HG03439 (cell line): ENCODE measurements around the gene SLC17A9.
"Not testable (repeated sequence)": the region's sequence is repeated elsewhere in the genome, so short reads cannot be mapped to it uniquely, and the experiment has no call there.

ENCODE experiments used
- ATAC-seq: cut with Tn5 transposase; IDR thresholded peaks from one replicate; pipeline ENCODE4 v1.9.1; 2021; ENCODE audit warnings: mild to moderate bottlenecking, moderate library complexity; ENCODE audit not compliant: unreplicated experiment

SLC17A9 gene

DNA sequence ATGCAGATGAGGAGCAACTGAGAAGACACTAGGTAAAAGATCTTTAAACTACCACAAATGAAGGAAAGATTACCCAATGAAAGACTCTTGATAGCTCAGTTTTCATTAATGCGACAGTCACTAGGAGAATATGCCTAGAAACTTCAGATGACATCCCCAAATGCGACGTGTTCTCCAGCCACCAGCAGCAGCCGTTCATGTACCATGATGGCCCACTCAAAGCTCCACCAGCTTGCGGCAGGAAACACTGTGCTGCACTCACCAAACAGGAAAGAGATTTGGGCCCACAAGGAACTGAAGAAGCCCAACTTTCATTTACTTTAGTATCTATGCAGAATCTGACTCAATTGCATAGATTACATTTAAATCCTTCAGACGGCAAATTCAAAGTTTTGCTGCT lies 33.7 kb upstream of the SLC17A9 start:
- ATAC-seq, result no peak

DNA sequence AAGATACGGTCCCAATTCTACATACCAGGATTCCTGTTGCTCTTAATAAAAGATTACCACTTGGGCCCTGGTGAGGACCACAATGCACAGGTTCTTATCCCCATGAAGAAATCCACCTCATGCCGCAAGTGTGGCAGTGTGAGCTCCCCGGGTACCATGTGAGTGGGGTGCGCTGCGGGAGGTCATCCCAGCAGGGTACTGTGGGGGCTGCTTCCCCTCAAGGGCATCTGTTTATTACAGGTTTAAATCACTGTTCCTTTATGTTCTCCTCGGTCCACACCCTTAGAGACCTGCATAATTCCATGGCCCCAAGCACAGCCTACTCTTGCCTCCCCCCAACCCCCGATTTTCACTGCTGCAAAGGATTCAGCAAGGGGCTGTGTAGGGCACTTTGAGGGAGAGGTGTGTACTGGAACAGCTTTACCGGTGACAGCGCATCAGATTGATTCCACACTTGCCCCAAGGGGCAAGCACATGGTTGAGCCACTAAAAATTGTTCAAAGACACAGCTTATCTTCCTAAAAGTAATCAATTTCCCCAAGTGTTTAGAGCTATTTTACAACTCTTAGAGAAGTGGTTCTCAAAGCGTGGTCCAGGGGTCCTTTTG lies 32.4 kb upstream of the SLC17A9 start:
- ATAC-seq, result no peak

DNA sequence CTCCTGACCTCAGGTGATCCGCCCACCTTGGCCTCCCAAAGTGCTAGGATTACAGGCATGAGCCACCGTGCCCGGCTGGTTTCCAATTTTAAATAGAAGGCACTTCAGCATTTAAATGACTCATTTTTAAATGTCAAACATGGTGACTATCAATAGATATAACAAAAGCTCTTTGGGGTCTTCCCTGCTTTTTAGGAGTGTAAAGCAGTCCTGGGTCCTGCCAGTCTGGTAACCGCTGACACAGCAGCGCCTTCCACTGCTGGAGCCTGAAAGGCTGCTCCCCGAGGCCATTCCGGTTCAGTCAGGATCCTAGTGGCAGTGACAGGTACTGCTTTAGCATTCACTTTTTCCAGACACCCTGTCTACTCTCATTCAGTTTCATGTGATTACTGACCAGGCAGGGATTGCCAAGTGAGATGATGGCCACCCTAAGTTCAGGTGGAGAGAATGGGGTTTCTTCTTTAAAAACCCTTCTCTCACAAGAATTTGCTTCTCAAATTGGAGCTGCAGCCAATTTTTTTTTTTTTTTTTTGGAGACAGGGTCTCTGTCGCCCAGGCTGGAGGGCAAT lies 31.3 kb upstream of the SLC17A9 start:
- no peak for ATAC-seq

DNA sequence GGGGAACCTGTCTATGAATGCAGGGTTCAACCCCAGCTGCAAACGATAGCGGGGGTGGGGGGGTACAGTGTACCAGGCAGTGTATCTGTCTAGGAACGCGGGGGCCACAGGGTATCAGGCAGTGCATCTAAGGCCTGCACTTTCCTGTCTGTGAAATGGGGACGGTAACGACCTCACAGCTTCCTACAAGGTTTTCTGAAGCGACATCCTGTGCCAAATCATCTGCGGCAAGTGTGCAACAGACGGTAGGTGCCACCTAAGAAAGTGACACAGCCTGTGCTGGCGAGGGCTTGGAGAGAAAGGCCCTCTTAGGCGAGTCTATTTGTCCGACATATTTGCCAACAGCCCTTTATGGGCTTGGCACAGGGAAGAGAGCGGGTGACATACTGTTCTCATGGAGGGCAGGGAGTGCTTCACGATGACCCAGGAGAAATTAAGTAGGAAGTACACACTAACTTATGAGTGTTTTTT lies 30.0 kb upstream of the SLC17A9 start:
- ATAC-seq, result no peak

DNA sequence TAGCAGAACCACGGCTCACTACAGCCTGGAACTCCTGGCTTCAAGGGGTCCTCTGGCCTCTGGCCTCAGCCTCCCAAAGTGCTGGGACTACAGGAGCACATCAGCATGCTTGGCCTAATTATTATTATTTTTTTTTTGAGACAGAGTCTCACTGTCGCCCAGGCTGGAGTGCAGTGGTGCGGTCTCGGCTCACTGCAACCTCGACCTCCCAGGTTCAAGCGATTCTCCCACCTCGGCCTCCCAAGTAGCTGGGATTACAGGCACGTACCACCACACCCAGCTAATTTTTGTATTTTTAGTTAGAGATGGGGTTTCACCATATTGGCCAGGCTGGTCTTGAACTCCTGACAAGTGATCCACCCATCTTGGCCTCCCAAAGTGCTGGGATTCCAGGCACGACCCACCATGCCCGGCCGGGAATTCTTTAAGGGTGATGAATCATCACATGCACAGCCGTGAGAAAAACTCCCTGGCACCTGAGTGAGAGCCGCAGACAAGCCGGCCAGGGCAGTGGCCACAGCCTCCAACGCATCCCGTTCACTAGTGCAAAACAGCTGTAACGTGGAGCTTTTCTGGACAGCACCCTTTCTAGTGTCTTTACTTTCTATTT lies 29.3 kb upstream of the SLC17A9 start:
- not testable (repeated sequence) for ATAC-seq

DNA sequence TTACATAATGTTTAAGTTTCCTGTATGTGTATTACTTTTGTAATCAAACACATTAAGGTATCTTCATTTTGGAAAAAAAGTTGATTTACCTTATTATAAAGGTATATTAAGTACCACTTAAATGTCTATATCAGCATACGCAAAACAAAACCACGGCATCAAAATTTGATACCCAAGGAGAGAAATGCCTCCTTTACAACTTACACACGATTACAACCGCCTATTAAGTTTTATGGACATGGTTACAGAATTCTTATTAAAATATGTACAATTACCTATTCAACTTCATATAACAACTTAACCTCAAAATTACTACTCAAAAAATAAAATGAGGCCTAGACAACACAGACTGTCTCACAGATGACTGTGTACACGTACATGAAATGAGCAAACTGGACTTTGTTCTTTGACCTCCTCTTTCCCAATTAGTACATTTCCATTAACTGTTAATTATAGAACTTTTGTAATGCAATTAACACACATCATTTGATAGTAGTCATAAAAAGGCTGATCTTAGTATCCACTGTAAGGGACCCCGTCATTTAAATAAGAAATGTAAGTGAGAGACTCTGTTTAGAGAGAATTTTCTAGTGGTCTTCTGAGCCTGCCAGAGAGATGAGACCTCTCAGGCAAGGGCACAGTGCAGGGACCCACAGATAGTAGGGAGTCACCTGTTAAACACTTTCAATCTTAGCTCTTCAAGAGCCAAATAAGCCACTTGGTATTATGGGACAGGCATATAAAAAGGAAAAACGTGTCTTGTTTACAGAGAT lies 28.7 kb upstream of the SLC17A9 start:
- ATAC-seq, result no peak

DNA sequence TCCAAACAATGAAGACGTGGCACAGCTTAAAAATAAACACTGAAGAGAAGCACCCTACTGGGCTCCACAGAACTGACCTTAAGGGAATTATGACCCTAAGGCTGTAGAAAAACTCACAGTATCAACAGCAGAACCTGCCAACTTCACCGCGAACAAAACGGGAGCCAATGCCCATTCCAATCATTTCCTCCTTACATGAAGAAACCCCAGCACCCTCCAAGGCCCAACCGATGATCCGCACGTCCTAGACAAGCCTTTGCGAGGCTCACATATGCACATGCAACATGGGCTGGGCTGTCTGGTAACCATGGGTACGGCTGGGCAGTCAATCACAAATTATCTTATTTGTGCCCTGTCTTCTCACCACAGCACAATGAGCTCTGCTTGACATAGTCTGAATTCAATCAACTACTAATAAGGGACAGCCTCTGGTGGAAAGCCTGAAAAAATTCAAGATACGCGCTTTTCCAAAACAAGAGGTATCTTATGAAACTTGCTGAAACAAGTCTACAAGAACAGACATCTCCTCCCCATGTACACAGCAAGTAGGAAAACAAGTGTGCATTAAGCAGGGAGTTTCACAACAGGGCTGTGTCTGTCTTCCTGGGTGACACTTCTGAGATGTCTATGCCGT lies 27.9 kb upstream of the SLC17A9 start:
- no peak for ATAC-seq

DNA sequence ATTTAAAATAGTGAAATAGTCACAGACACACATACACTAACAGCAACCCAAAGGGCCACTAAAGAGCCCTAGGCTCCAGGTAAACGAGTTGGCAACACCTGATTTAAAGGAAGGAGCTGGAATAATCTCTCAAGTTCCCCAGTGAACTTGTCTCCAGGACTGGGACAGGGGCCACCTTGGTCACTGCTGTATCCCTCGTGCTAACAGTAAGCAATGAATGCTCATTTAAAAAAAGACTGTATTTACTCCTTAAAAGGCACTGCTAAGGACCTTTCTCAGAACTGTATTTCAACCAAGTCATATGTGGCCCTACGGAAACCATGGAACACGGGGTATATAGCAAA lies 27.5 kb upstream of the SLC17A9 start:
- ATAC-seq, result no peak

DNA sequence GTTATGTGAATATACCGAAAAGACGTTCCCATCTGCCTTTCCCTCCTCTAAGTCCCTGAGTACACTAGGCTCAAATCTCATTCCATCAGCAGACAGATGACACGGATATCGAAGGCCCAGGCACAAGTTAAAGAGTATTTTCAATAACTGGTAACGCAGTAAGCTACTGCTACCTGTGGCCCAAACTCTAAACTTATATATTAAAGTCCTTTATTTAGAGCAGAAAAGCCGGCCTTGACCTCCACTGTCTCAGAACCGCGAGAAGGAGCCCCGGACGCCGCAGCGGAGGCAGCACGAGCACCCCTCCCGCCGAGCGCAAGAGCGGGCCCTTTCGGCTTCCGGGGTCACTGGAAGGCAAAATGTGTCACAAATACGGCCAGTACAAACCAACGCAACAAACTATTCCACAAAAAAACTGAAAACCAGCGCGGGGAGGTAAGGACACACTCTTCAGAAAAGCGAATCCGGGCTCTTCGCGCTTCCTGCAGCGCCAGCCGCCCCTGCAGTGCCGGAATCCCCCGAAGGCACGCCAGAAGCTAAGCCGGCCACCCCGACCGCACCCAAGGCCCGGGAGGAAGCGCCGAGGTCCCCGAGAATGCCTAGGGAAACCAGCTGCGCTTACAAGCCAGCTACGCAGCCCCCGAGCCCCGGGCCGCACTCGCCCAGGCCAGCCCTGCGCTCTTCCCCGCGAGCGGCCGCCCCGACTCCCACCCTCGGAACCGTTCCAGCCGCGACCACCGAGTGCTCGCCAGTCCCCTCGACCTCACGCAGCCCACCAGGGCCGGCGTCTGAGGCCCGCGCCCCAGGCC lies 26.9 kb upstream of the SLC17A9 start:
- peak; percentile 25 for ATAC-seq

DNA sequence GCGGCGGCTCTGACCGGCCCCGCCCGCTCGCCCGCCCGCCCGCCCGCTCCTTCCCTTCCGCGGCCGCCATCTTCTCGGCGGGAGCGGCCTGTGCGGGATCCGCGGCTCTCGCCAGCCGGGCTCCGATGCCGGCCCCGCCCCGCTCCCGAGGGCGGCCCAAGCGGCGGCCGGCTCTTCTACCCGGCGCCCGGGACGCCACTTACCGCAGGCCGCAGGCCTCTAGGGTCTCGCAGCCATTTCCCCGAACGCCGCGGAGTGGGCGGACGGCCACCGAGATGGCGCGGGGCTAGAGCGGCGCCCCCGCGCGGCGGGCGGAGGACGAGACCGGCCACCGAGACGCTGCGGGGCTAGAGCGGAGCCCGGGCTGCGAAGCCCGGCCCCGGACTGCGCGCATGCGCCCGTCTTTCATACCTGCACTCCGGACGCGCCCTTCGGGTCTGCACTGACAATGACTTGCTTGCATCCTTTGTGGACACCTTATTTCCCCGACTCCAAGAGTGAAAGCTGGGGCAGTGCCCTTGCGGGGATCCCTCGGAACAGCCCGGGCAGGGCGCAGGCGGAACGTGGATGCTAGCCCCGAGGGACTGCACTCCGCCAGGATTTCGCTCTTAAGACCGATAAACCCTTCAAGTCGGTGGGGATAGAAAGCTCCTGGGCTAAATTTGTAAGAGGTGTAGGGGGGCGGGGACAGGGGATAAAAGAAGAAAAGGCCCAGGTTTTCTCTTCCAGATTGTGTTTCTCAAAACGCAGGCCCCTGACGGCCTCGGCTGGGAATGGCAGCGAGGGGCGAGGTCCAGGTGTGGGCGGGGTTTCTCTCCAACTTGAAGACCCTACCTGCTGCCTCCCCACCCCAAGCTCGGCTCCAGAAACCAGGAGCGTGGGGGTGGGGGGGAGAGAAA lies 26.0 kb upstream of the SLC17A9 start, which contains the start of gene DIDO1:
Gene DIDO1 (minus strand): TSS at position 277 of the 899 bp plus-strand sequence.
- peak; percentile 67 for ATAC-seq

DNA sequence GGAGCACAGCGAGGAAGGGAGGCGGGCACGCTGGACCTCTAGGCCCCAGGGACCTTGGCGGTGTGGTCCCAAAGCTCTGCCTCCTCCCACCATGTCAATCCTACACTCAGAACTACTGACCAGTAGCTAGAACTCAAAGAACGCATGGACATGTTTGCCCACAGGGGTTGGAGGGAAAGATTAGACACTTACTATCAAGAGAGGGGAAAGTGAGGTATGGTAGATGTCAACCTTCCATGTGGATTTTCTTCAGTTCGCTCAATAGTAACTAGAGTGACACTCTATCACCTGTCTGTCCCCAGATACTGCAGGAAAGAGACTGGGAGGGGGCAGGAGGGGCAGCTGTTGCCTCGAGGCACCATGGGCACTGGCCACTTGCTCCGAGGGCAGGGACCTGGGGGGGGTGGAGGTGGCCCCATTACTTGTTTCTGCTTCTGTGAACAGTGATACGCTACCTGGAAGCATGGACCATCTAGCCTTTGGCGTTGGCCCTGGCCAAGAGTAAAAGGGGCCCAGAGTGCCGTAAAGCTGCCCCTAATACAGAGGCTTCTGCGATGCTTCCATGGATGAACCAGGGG lies 25.3 kb upstream of the SLC17A9 start:
- ATAC-seq, result no peak

DNA sequence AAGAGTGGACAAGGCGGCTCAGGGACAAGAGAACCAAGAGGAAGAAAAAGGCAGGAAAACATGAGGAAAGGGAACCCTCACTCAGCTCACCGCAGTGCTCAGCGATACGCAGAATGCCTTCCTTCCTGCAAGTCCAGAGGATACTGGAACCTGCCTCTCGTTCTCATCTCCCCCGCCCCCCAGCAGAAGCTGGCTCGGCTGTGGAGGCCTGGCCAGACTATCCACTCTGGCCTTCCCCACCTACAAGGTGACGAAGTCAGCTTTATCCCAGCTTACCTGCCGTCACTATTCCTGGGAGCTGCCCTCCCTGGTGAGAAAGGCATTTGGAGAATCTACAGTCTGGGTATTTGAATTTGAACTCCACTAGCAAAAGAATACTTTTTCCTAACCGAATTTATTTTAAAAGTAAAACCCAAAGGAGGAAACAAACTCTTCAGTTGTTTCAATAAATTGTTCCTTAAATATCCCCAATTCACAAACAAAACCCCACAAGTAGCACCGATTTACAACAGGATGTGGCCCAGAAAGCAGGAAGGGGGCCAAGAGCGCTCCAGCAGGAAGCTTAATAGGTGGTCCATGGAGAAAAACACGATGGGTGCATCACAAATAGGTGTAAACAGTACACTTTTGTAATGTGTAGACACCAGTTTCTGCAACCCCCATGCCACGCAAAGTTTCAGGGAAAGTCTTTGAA lies 24.1 kb upstream of the SLC17A9 start:
- no peak for ATAC-seq

DNA sequence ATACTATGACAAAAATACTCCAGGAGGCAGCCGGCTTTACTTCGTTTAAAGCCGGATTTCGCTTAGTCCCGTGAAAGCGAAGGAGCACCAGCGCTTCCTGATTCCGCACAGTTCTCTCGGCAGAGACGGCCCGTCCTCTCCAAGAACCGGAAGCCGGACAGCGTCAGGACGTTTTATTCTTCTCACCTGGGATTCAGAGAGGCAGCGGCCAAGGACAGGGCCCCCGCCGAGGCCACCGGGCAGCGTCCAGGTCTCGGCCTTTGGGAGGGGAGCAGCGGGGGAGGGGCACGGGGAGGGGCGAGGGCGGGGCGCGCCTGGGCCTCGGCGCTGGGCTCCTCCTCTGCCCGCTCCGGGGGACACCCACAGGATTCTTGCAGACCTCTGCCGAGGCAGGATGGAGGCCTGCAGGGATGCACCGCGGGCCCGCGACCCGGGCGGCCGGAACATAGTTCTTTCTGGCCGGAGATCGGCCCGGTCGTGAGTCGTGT lies 23.4 kb upstream of the SLC17A9 start:
- no peak for ATAC-seq

DNA sequence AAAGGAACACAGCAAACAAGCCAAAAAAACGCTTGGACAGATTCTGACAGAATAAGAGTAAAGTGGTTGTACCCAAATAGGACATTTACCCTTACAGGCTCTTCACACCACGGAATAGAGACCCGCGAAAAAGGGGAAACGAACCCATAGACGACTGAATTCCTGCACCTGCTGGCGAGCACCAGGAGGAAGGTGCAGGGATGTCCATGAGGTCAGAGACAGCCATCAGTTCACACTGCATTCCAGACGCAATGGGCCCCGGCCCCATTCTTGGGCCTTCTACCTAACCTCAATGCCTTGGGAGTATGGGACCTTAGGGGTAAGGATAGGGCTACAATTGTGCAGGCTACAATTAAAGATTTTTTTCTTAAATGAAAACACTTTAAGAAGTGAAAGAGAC lies 21.0 kb upstream of the SLC17A9 start:
- no peak for ATAC-seq

DNA sequence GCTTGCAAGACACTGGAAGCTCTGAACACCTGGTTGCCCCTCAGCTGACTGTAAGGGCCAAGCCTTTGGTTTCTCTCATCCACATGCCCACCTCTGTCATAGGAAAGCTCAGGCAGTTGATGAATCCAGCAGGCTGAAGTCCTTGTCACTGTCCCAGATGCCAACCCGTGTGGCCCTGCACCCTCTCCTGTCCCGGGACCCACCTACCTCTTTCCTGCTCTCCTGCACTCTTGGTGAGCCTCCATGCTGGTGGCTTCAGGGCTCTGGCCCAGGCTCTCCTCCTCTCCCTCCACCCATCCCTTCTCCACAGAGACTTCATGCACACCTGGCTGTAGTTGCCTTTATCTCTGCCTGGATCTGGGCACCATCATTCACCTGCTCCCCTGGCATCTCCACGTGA lies 18.5 kb upstream of the SLC17A9 start:
- no peak for ATAC-seq

DNA sequence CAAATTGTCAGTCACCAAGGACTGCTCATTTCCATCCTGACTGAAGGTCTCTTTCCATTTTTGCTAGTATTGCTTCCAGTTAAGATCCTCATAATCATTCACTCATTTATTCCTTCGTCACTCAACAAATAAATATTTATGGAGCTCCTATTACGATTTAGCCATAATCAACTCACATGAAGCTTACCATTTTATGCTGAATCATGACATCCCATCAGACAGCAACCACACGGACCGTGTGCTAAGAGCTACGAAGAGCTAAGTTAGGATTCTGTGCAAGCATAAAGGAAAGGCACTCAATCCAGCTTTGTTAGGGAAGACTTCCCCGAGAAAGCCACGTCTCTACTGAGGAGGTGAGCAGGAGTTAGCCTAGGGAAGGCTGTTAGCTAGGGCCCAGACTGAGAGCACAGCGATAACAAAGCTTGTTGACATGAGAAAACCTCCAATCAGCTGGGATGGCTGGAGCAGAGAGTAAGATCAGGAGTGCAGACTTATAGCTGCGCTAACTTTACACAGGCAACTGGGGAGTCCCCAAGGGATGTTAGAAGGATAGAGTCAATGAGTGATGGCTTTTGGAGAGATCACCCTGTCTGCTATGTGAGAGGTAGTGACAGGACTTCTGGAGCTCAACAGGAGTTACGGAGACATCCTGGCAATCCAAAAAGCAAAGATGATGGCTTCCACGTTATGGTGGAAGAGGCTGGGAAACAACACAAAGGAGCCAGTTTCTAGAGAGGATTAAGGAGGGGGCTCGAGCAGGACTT lies 17.1 kb upstream of the SLC17A9 start:
- ATAC-seq, result no peak

DNA sequence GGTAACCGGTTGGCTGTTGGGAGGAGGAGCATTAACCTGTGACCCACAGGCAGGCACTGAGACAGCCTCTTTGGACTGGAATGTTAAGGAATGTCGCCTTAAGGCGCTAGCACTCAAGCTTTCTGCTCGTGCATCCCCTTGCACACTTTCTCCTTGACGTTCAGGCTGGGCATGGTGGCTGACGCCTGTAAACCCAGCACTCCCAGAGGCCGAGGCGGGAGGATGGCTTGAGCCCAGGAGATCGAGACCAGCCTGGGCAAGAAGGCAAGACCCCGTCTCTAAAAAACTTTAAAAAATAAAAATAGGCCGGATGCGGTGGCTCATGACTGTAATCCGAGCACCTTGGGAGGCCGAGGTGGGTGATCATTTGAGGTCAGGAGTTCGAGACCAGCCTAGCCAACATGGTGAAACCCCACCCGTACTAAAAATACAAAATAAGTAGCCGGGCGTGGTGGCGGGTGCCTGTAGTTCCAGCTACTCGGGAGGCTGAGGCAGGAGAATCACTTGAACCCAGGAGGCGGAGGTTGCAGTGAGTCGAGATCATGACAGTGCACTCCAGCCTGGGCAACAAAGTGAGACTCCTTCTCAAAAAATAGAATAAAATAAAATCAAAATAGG lies 16.4 kb upstream of the SLC17A9 start:
- ATAC-seq, result no peak
